PC-9 (cell line): Measurements from ENCODE around the gene CYB5D1. TPM values are rescaled to one million over a fixed set of nuclear protein-coding genes. Genes with fewer than 3 reads are reported as not detected.

ENCODE experiments used
- BruUV-seq: library from RNA; stranded (reverse); fragments of 400-500 nt; replicated peaks from 2 replicates; lab custom pipeline; 2021; lab: Mats Ljungman, UMichigan
- CTCF ChIA-PET: fragments of 300-600 bp; sonication (Branson Sonifier 250); formaldehyde crosslinking; loops from one replicate; lab custom pipeline; 2022; ENCODE audit warnings: antibody characterized with exemption; lab: Charles Lee
- POLR2A ChIA-PET: fragments of 300-600 bp; sonication (Branson Sonifier 250); formaldehyde crosslinking; loops from one replicate; lab custom pipeline; 2022; ENCODE audit warnings: antibody characterized with exemption; ENCODE audit not compliant: unreplicated experiment; lab: Charles Lee
- DNase-seq, 2 experiments: peaks; one replicate each; pipeline versions ENCODE4 v3.0.0 to v3.0.0-alpha.2; 2015 to 2022; ENCODE audit warnings: mixed read lengths in 1 of 2
- H2AFZ ChIP-seq: fragments of 200-600 bp; sonication (generic); 2 replicates; pipeline ENCODE4 v1.8.1; 2017; ENCODE audit warnings: antibody characterized with exemption
- H3F3A ChIP-seq: fragments of 200-600 bp; sonication (generic); 2 replicates; pipeline ENCODE4 v1.8.1; 2017; ENCODE audit warnings: antibody characterized with exemption, mild to moderate bottlenecking, low read depth; ENCODE audit not compliant: insufficient read depth
- H3K27ac ChIP-seq: fragments of 200-600 bp; sonication (generic); 2 replicates; pipeline ENCODE4 v1.6.1; 2016; ENCODE audit warnings: mixed run types
- H3K27me3 ChIP-seq: fragments of 200-600 bp; sonication (generic); 2 replicates; pipeline ENCODE4 v1.6.1; 2016; ENCODE audit warnings: low read depth, mixed run types; ENCODE audit not compliant: insufficient read depth
- H3K36me3 ChIP-seq: fragments of 200-600 bp; sonication (generic); 2 replicates; pipeline ENCODE4 v1.6.1; 2016; ENCODE audit warnings: low read depth, mixed run types
- H3K4me1 ChIP-seq: fragments of 200-600 bp; sonication (generic); replicated peaks from 2 replicates; pipeline ENCODE4 v1.6.1; 2016; ENCODE audit warnings: mixed run types; ENCODE audit not compliant: insufficient read depth
- H3K4me2 ChIP-seq: fragments of 200-600 bp; sonication (generic); 2 replicates; pipeline ENCODE4 v1.6.1; 2017; ENCODE audit warnings: mixed run types
- H3K4me3 ChIP-seq: fragments of 200-600 bp; sonication (generic); 2 replicates; pipeline ENCODE4 v1.6.1; 2016; ENCODE audit warnings: mixed run types
- H3K79me2 ChIP-seq: fragments of 200-600 bp; sonication (generic); 2 replicates; pipeline ENCODE4 v1.6.1; 2017; ENCODE audit warnings: low read depth, mixed run types
- H3K9me2 ChIP-seq: fragments of 200-600 bp; sonication (generic); 2 replicates; pipeline ENCODE4 v1.8.1; 2017; ENCODE audit warnings: mild to moderate bottlenecking; ENCODE audit not compliant: insufficient read depth
- H3K9me3 ChIP-seq: fragments of 200-600 bp; sonication (generic); 2 replicates; pipeline ENCODE4 v1.8.1; 2016; ENCODE audit warnings: low read depth; ENCODE audit not compliant: insufficient read depth
- H4K20me1 ChIP-seq: fragments of 200-600 bp; sonication (generic); 2 replicates; pipeline ENCODE4 v1.8.1; 2017; ENCODE audit not compliant: insufficient read depth
- EZH2 ChIP-seq: fragments of 200-600 bp; sonication (generic); IDR thresholded peaks from 2 replicates; pipeline ENCODE4 v1.8.0; 2017; ENCODE audit warnings: antibody characterized with exemption, low read depth
- intact Hi-C: fragments of 100-400 bp; cut with micrococcal nuclease; formaldehyde crosslinking; loops from one replicate; pipeline ENCODE4 v1.10.0; 2022; ENCODE audit not compliant: unreplicated experiment
- total RNA-seq: library from RNA; stranded (reverse); gene quantifications from 2 replicates; pipeline ENCODE4 v1.2.3, GENCODE V29; 2021
- TF ChIP-seq, protein P1 (sequence below): fragments of 200-600 bp; sonication (generic); conservative IDR thresholded peaks from 2 replicates; pipeline ENCODE4 v1.6.1; 2017; ENCODE audit warnings: mixed run types, antibody characterized with exemption, mild to moderate bottlenecking, moderate library complexity

CYB5D1 gene
- total RNA-seq, 1 experiment from 2014 or later, result 22.0 TPM

DNA sequence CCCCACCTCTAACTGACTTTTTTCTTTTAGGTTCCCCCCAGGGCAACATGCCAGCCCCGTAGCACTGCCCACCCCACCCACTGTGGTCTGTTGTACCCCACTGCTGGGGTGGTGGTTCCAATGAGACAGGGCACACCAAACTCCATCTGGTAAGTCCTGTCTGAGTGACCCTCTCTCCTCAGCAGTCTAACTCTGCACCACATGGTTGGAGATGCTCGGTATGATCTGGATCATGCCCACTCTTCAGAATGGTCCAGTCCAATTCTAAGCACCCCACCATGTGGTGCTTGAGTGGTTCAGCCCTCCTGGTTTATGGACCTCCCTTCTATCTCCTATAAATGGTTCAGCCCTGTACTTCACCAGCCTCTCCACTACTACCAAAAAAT, 17.9 kb upstream of the CYB5D1 start:
- H3K4me2 ChIP-seq, result no peak overlapping the region

DNA sequence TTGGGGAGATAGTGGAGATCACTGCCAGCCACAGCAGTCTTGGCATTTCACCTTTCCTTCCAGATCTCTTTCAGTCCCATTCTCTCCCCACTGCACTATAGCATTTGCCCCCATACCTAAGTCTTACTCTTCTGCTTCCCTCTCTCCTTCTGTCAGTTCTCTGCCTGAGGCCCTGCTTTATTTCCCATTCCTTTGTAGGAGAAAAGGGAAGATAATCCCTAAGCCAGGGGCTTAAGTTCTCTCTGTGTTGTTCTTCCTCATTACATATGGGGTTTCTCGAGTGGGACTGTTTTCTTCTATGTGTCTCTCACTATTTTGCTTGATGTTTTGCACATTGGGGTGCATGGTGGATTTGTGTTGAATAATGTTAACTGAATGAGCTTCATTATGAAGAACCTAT, 17.4 kb upstream of the CYB5D1 start:
- no TSS peak for BruUV-seq
- peaks cover 7% of the 10 kb centered on the region for H4K20me1 ChIP-seq
- DNase-seq, result no peak
- intact Hi-C loops, result loop anchor here (5.0 kb wide), 3 partner anchors 93 to 578 kb away; partner anchors contain the start of gene CLDN7
- no peak overlapping the region for H3K27ac ChIP-seq
- no peak overlapping the region for H3K4me3 ChIP-seq
- peak overlapping the region; percentile 97; the same call in 1 of the 2 replicates for H3K4me2 ChIP-seq
- POLR2A ChIA-PET, result no interaction called here
- H3F3A ChIP-seq, result peaks cover 50% of the 10 kb centered on the region; the same call in 1 of the 2 replicates
- no peak overlapping the region for H2AFZ ChIP-seq
- H3K27me3 ChIP-seq, result no peaks in the 10 kb centered on the region
- H3K9me2 ChIP-seq, result no peaks in the 10 kb centered on the region
- H3K4me1 ChIP-seq, result peaks cover 28% of the 10 kb centered on the region
- H3K79me2 ChIP-seq, result peaks cover 20% of the 10 kb centered on the region
- no peaks in the 10 kb centered on the region for H3K9me3 ChIP-seq
- no peaks in the 10 kb centered on the region for H3K36me3 ChIP-seq
- CTCF ChIA-PET, result no interaction called here
- TF ChIP-seq, protein P1, sequence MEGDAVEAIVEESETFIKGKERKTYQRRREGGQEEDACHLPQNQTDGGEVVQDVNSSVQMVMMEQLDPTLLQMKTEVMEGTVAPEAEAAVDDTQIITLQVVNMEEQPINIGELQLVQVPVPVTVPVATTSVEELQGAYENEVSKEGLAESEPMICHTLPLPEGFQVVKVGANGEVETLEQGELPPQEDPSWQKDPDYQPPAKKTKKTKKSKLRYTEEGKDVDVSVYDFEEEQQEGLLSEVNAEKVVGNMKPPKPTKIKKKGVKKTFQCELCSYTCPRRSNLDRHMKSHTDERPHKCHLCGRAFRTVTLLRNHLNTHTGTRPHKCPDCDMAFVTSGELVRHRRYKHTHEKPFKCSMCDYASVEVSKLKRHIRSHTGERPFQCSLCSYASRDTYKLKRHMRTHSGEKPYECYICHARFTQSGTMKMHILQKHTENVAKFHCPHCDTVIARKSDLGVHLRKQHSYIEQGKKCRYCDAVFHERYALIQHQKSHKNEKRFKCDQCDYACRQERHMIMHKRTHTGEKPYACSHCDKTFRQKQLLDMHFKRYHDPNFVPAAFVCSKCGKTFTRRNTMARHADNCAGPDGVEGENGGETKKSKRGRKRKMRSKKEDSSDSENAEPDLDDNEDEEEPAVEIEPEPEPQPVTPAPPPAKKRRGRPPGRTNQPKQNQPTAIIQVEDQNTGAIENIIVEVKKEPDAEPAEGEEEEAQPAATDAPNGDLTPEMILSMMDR, result no peak
- no peak for TF ChIP-seq EZH2

More for the DNA sequence above, 17.9 kb upstream of the CYB5D1 start:
- H4K20me1 ChIP-seq, result peaks cover under 1% of the 10 kb centered on the region; the same call in 1 of the 2 replicates
- intact Hi-C loops, result loop anchor here (5.0 kb wide), 5 partner anchors 93 to 578 kb away; partner anchors contain the start of genes CLDN7, TMEM256, TP53 and WRAP53
- no peaks in the 10 kb centered on the region for H3K27me3 ChIP-seq
- no peak overlapping the region for H3K27ac ChIP-seq
- ChIA-PET POLR2A (no interaction called here), CTCF (no interaction called here)
- H3F3A ChIP-seq, result peaks cover 50% of the 10 kb centered on the region; the same call in 1 of the 2 replicates
- peaks cover 24% of the 10 kb centered on the region for H3K4me1 ChIP-seq
- H3K36me3 ChIP-seq, result no peaks in the 10 kb centered on the region
- BruUV-seq, result no TSS peak
- H3K9me3 ChIP-seq, result no peaks in the 10 kb centered on the region
- no peak overlapping the region for H2AFZ ChIP-seq
- no peak overlapping the region for H3K4me3 ChIP-seq
- H3K9me2 ChIP-seq, result no peaks in the 10 kb centered on the region
- H3K79me2 ChIP-seq, result peaks cover 14% of the 10 kb centered on the region
- no peak for DNase-seq
- TF ChIP-seq, protein P1, result no peak
- no peak for TF ChIP-seq EZH2

DNA sequence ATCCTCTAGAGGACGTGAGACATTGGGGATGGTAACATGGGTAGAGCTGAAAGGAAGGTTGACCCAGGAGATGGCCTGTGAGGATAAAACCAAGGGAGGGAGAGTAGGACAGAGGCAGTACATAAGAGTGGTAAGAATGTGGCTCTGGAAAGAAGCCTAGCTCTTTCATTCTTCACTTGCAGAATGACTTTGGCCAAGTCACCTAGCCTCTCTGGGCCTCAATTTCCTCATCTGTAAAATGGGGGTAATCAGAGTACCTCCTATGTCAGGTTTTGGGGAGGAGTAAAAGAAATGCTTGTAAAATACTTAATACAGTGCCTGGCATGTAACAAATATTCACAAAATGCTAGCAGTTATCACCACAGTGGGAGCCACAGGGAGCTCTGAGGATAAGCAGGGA, 16.9 kb upstream of the CYB5D1 start:
- H3K9me2 ChIP-seq, result no peaks in the 10 kb centered on the region
- no TSS peak for BruUV-seq
- H3K4me1 ChIP-seq, result peaks cover 28% of the 10 kb centered on the region
- H2AFZ ChIP-seq, result no peak overlapping the region
- H4K20me1 ChIP-seq, result peaks cover 10% of the 10 kb centered on the region
- H3K79me2 ChIP-seq, result peaks cover 23% of the 10 kb centered on the region
- H3K9me3 ChIP-seq, result no peaks in the 10 kb centered on the region
- H3K27ac ChIP-seq, result no peak overlapping the region
- intact Hi-C loops, result loop anchor here (5.0 kb wide), 3 partner anchors 94 to 579 kb away; partner anchors contain the start of gene CLDN7
- no peaks in the 10 kb centered on the region for H3K36me3 ChIP-seq
- H3K4me3 ChIP-seq, result peak overlapping the region; percentile 93; the same call in 1 of the 2 replicates
- TF ChIP-seq, protein P1, result no peak
- no peak for TF ChIP-seq EZH2
- H3K4me2 ChIP-seq, result peak overlapping the region; percentile 97
- DNase-seq, result no peak
- ChIA-PET POLR2A (no interaction called here), CTCF (no interaction called here)
- no peaks in the 10 kb centered on the region for H3K27me3 ChIP-seq
- H3F3A ChIP-seq, result peaks cover 50% of the 10 kb centered on the region; the same call in 1 of the 2 replicates
